GM11168 (cell line): ENCODE measurements around the gene UBTD2.
"Not testable (repeated sequence)": the region's sequence is repeated elsewhere in the genome, so short reads cannot be mapped to it uniquely, and the experiment has no call there.

Experiments
- in situ Hi-C: fragments of 300-500 bp; cut with MboI; formaldehyde crosslinking; loops from one replicate; pipeline ENCODE4 v1.12.0; 2022; ENCODE audit warnings: low sequenced_read_pairs; ENCODE audit not compliant: unreplicated experiment

Gene UBTD2

GRCh38 chr5:172283020-172283861 lies at the start of gene UBTD2:
UBTD2 (minus strand) TSS chr5:172283764; CDS start chr5:172283665, 99 bp downstream.
- in situ Hi-C loops = loop anchor here (5.0 to 10.0 kb wide), 2 partner anchors 51 to 178 kb away; no protein-coding TSS in a partner anchor

- in situ Hi-C loops = not testable (repeated sequence)
These were observed 43.3 kb upstream of the UBTD2 start for GRCh38 chr5:172326901-172327300.

- in situ Hi-C loops = no loop called here
These were observed 41.9 kb upstream of the UBTD2 start for GRCh38 chr5:172325452-172325851.

GRCh38 chr5:172322028-172322965 lies 38.7 kb upstream of the UBTD2 start:
- in situ Hi-C loops = no loop called here

GRCh38 chr5:172321593-172321992 lies 38.0 kb upstream of the UBTD2 start:
- in situ Hi-C loops = no loop called here

GRCh38 chr5:172319708-172320441 lies 36.3 kb upstream of the UBTD2 start:
- in situ Hi-C loops = no loop called here

GRCh38 chr5:172315587-172316493 lies 32.3 kb upstream of the UBTD2 start:
- in situ Hi-C loops = no loop called here

- in situ Hi-C loops = no loop called here
These were observed 30.4 kb upstream of the UBTD2 start for GRCh38 chr5:172313915-172314314.

- in situ Hi-C loops = no loop called here
These were observed 28.7 kb upstream of the UBTD2 start for GRCh38 chr5:172312286-172312685.

- in situ Hi-C loops = no loop called here
These were observed 28.0 kb upstream of the UBTD2 start for GRCh38 chr5:172311605-172312004.

- in situ Hi-C loops = no loop called here
These were observed 27.5 kb upstream of the UBTD2 start for GRCh38 chr5:172311026-172311425.

GRCh38 chr5:172305380-172305779 lies 21.8 kb upstream of the UBTD2 start:
- in situ Hi-C loops = no loop called here

- in situ Hi-C loops = no loop called here
These were observed 20.2 kb upstream of the UBTD2 start for GRCh38 chr5:172303572-172304335.

GRCh38 chr5:172303162-172303561 lies 19.6 kb upstream of the UBTD2 start:
- in situ Hi-C loops = no loop called here

GRCh38 chr5:172302047-172302710 lies 18.6 kb upstream of the UBTD2 start:
- in situ Hi-C loops = no loop called here

GRCh38 chr5:172299916-172300439 lies 16.4 kb upstream of the UBTD2 start:
- in situ Hi-C loops = no loop called here

GRCh38 chr5:172294831-172295230 lies 11.3 kb upstream of the UBTD2 start:
- in situ Hi-C loops = no loop called here
